Liver (tissue), 9 donors: Measurements from ENCODE around the gene GARIN1A. TPM values are rescaled to one million over a fixed set of nuclear protein-coding genes. Genes with fewer than 3 reads are reported as not detected.
"Not testable (repeated sequence)": the region's sequence is repeated elsewhere in the genome, so short reads cannot be mapped to it uniquely, and the experiment has no call there.

Experiments used
- DNase-seq: peaks from one replicate; pipeline ENCODE4 v3.0.0-alpha.2; 2017; ENCODE audit warnings: low spot score
- H3K27ac ChIP-seq, 2 donors: one replicate each; pipeline ENCODE4 v1.7.0; 2013; ENCODE audit warnings: inconsistent platforms in 2 of 2, low read length in 2 of 2, control low read depth in 1 of 2, low read depth in 1 of 2, mild to moderate bottlenecking in 1 of 2
- H3K27me3 ChIP-seq, 4 donors: one replicate each; pipeline versions ENCODE4 v1.6.1 to v1.7.0; 2013; ENCODE audit warnings: low read length in 3 of 4, inconsistent platforms in 1 of 4, mild to moderate bottlenecking in 1 of 4, moderate library complexity in 1 of 4; ENCODE audit not compliant: control insufficient read depth in 4 of 4, insufficient read depth in 4 of 4
- H3K36me3 ChIP-seq, 4 donors: one replicate each; pipeline versions ENCODE4 v1.6.1 to v1.7.0; 2013; ENCODE audit warnings: low read length in 3 of 4, mild to moderate bottlenecking in 3 of 4, low read depth in 1 of 4, moderate library complexity in 1 of 4; ENCODE audit not compliant: control insufficient read depth in 4 of 4, insufficient read depth in 3 of 4
- H3K4me1 ChIP-seq, 4 donors: one replicate each; pipeline versions ENCODE4 v1.6.1 to v1.7.0; 2013; ENCODE audit warnings: low read length in 3 of 4, mild to moderate bottlenecking in 3 of 4, moderate library complexity in 1 of 4; ENCODE audit not compliant: control insufficient read depth in 4 of 4, insufficient read depth in 4 of 4
- H3K4me3 ChIP-seq, 3 donors: one replicate each; pipeline versions ENCODE4 v1.6.1 to v1.7.0; 2013; ENCODE audit warnings: low read length in 3 of 3, control low read depth in 1 of 3, low read depth in 1 of 3, mild to moderate bottlenecking in 1 of 3
- H3K9ac ChIP-seq, 2 donors: one replicate each; pipeline ENCODE4 v1.7.0; 2013; ENCODE audit warnings: low read length in 2 of 2, mild to moderate bottlenecking in 2 of 2, moderate library complexity in 2 of 2, control low read depth in 1 of 2, low read depth in 1 of 2
- H3K9me3 ChIP-seq, 4 donors: one replicate each; pipeline versions ENCODE4 v1.6.1 to v1.7.0; 2013; ENCODE audit warnings: low read length in 3 of 4; ENCODE audit not compliant: control insufficient read depth in 4 of 4
- FOXA1 ChIP-seq: IDR thresholded peaks from 2 replicates; pipeline ENCODE4 v1.6.1; 2016; ENCODE audit warnings: antibody characterized with exemption
- FOXA2 ChIP-seq: IDR thresholded peaks from 2 replicates; pipeline ENCODE4 v1.6.1; 2016; ENCODE audit warnings: antibody characterized with exemption
- GABPA ChIP-seq, 2 donors: IDR thresholded peaks in 1 of 2; conservative IDR thresholded peaks in 1 of 2; 2 replicates each; pipeline ENCODE4 v1.6.1; 2016; ENCODE audit warnings: antibody characterized with exemption in 2 of 2, mild to moderate bottlenecking in 1 of 2, moderate library complexity in 1 of 2
- HNF4A ChIP-seq, 2 donors: conservative IDR thresholded peaks; 2 replicates each; pipeline ENCODE4 v1.6.1; 2016; ENCODE audit warnings: antibody characterized with exemption in 2 of 2, mild to moderate bottlenecking in 2 of 2
- HNF4G ChIP-seq: IDR thresholded peaks from 2 replicates; pipeline ENCODE4 v1.6.1; 2016; ENCODE audit warnings: antibody characterized with exemption
- JUND ChIP-seq, 2 donors: IDR thresholded peaks; 2 replicates each; pipeline ENCODE4 v1.6.1; 2016; ENCODE audit warnings: antibody characterized with exemption in 2 of 2
- NR2F2 ChIP-seq: IDR thresholded peaks from 2 replicates; pipeline ENCODE4 v1.6.1; 2016; ENCODE audit warnings: antibody characterized with exemption
- RAD21 ChIP-seq, 2 donors: IDR thresholded peaks; 2 replicates each; pipeline ENCODE4 v1.6.1; 2016; ENCODE audit warnings: antibody characterized with exemption in 2 of 2, mild to moderate bottlenecking in 2 of 2
- RXRA ChIP-seq, 2 donors: IDR thresholded peaks; 2 replicates each; pipeline ENCODE4 v1.6.1; 2017 to 2018; ENCODE audit warnings: antibody characterized with exemption in 2 of 2, mild to moderate bottlenecking in 1 of 2
- SP1 ChIP-seq: IDR thresholded peaks from 2 replicates; pipeline ENCODE4 v1.6.1; 2018; ENCODE audit warnings: antibody characterized with exemption, mild to moderate bottlenecking
- TAF1 ChIP-seq: conservative IDR thresholded peaks from 2 replicates; pipeline ENCODE4 v1.6.1; 2016; ENCODE audit warnings: antibody characterized with exemption, mild to moderate bottlenecking
- YY1 ChIP-seq: IDR thresholded peaks from 2 replicates; pipeline ENCODE4 v1.6.1; 2016; ENCODE audit warnings: antibody characterized with exemption, mild to moderate bottlenecking
- WGBS: extraction: QIAGEN DNeasy Blood & Tissue Kit; methylation state at CpG from one replicate; pipeline ENCODE4 v1.1.7; 2013; 5-methylcytosine and 5-hydroxymethylcytosine counted together
- polyA plus RNA-seq, 2 donors: library from polyadenylated mRNA; stranded (reverse) in 1 of 2; unstranded in 1 of 2; fragments of 200-250 nt in 1 of 2; fragments of >200 nt in 1 of 2; fragmentation: Nextera tagmentation in 1 of 2; extraction: Ambion mirVana in 1 of 2; gene quantifications; one replicate each; pipeline versions ENCODE4 v1.2.1 to v1.2.3, GENCODE V29; 2013 to 2015
- total RNA-seq, 2 donors: library from RNA; depleted of rRNA; stranded (reverse); fragments of >200 nt; gene quantifications; one replicate each; pipeline ENCODE4 v1.2.3, GENCODE V29; 2014
- TF ChIP-seq, protein P1 (sequence below): fragments of 150-350 bp; IDR thresholded peaks from 2 replicates; pipeline ENCODE4 v1.5.1; 2017; ENCODE audit warnings: improper control_type of control experiment, low read depth, low read length; ENCODE audit not compliant: missing input control
- TF ChIP-seq, protein P2 (sequence below): IDR thresholded peaks from 2 replicates; pipeline ENCODE4 v1.6.1; 2016; ENCODE audit warnings: antibody characterized with exemption
- TF ChIP-seq, protein P3 (sequence below): IDR thresholded peaks from 2 replicates; pipeline ENCODE4 v1.6.1; 2016; ENCODE audit warnings: antibody characterized with exemption, mild to moderate bottlenecking
- donor health status: healthy.
- donor health status: healthy.
- donor health status: healthy.
- donor health status: healthy.
- donor health status: healthy.

The GARIN1A gene
- total RNA-seq (under 1 TPM; 0.19 to 0.50 TPM), polyA plus RNA-seq (under 1 TPM; 0.08 to 0.19 TPM)

DNA sequence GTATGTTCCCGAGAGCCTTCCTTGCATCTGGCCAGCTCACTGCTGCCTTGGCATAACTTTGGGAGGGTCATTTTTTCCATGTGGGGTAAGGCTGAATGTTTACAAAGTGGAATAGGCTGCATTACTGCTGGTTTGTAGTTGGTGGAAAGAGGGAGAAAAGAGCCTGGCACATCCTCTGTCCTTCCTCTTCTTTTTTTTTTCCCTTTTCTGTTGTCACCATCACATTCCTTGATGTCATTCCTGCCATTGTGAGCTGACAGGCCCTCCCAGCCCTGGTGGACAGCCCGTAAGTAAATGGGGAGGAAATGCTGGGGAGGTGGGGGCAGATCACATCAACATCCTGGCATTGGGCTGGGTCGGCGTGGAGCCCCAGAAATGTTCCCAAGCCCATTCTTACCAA lies at the start of gene GARIN1A:
TSS of gene GARIN1A (plus strand) at position 301 of the 400 bp plus-strand sequence. CDS start 106 bp downstream, outside the sequence.
- TF ChIP-seq RXRA (IDR thresholded peaks at IDR 0.05): no peak
- TF ChIP-seq HNF4A (conservative IDR thresholded peaks at IDR 0.05): no peak
- no peak for TF ChIP-seq YY1
- TF ChIP-seq FOXA2: no peak
- no peak for TF ChIP-seq GABPA (IDR thresholded peaks at IDR 0.05 in 1 of 2, conservative IDR thresholded peaks at IDR 0.05 in 1 of 2)
- TF ChIP-seq HNF4G: no peak
- TF ChIP-seq, protein P1, sequence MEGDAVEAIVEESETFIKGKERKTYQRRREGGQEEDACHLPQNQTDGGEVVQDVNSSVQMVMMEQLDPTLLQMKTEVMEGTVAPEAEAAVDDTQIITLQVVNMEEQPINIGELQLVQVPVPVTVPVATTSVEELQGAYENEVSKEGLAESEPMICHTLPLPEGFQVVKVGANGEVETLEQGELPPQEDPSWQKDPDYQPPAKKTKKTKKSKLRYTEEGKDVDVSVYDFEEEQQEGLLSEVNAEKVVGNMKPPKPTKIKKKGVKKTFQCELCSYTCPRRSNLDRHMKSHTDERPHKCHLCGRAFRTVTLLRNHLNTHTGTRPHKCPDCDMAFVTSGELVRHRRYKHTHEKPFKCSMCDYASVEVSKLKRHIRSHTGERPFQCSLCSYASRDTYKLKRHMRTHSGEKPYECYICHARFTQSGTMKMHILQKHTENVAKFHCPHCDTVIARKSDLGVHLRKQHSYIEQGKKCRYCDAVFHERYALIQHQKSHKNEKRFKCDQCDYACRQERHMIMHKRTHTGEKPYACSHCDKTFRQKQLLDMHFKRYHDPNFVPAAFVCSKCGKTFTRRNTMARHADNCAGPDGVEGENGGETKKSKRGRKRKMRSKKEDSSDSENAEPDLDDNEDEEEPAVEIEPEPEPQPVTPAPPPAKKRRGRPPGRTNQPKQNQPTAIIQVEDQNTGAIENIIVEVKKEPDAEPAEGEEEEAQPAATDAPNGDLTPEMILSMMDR: no peak
- no peak for TF ChIP-seq FOXA1
- TF ChIP-seq TAF1: no peak
- TF ChIP-seq, protein P2, sequence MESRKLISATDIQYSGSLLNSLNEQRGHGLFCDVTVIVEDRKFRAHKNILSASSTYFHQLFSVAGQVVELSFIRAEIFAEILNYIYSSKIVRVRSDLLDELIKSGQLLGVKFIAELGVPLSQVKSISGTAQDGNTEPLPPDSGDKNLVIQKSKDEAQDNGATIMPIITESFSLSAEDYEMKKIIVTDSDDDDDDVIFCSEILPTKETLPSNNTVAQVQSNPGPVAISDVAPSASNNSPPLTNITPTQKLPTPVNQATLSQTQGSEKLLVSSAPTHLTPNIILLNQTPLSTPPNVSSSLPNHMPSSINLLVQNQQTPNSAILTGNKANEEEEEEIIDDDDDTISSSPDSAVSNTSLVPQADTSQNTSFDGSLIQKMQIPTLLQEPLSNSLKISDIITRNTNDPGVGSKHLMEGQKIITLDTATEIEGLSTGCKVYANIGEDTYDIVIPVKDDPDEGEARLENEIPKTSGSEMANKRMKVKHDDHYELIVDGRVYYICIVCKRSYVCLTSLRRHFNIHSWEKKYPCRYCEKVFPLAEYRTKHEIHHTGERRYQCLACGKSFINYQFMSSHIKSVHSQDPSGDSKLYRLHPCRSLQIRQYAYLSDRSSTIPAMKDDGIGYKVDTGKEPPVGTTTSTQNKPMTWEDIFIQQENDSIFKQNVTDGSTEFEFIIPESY: no peak
- TF ChIP-seq SP1: no peak
- no peak for TF ChIP-seq JUND (IDR thresholded peaks at IDR 0.05)
- TF ChIP-seq RAD21 (IDR thresholded peaks at IDR 0.05): no peak
- no peak for TF ChIP-seq NR2F2
- TF ChIP-seq, protein P3, sequence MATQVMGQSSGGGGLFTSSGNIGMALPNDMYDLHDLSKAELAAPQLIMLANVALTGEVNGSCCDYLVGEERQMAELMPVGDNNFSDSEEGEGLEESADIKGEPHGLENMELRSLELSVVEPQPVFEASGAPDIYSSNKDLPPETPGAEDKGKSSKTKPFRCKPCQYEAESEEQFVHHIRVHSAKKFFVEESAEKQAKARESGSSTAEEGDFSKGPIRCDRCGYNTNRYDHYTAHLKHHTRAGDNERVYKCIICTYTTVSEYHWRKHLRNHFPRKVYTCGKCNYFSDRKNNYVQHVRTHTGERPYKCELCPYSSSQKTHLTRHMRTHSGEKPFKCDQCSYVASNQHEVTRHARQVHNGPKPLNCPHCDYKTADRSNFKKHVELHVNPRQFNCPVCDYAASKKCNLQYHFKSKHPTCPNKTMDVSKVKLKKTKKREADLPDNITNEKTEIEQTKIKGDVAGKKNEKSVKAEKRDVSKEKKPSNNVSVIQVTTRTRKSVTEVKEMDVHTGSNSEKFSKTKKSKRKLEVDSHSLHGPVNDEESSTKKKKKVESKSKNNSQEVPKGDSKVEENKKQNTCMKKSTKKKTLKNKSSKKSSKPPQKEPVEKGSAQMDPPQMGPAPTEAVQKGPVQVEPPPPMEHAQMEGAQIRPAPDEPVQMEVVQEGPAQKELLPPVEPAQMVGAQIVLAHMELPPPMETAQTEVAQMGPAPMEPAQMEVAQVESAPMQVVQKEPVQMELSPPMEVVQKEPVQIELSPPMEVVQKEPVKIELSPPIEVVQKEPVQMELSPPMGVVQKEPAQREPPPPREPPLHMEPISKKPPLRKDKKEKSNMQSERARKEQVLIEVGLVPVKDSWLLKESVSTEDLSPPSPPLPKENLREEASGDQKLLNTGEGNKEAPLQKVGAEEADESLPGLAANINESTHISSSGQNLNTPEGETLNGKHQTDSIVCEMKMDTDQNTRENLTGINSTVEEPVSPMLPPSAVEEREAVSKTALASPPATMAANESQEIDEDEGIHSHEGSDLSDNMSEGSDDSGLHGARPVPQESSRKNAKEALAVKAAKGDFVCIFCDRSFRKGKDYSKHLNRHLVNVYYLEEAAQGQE: no peak
- no peak within 1 kb of the TSS for H3K9ac ChIP-seq
- no peak within 1 kb of the TSS for H3K4me3 ChIP-seq
- DNase-seq: no peak
- H3K9me3 ChIP-seq: no peaks in the 10 kb centered on the region
- peaks cover 0 to 3% (median 0%) of the 10 kb centered on the region in 4 donors for H3K36me3 ChIP-seq
- no peaks in the 10 kb centered on the region for H3K4me1 ChIP-seq
- 80% methylated on average over 4 of the region's 4 CpGs for WGBS
- no peak within 1 kb of the TSS for H3K27ac ChIP-seq
- no peaks in the 10 kb centered on the region for H3K27me3 ChIP-seq

DNA sequence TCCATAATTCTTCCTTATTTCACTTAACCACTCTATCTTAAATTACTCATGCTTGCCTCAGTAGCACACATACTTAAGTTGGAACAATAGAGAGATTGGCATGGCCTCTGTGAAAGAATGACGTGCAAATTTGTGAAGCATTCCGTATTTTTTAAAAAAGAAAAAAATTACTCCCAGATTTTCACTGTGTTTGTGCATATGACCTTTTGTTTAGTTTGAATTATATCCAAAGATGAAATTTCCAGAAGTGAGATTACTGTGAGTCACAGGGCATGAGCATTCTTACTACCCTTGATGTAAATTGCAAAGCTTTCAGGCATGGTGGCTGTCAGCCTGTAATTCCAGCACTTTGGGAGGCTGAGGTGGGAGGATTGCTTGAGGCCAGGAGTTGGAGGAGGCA lies 45.0 kb upstream of the GARIN1A start:
- H3K9me3 ChIP-seq, H3K27ac ChIP-seq, H3K27me3 ChIP-seq, H3K4me1 ChIP-seq, H3K9ac ChIP-seq, H3K4me3 ChIP-seq, DNase-seq: not testable (repeated sequence)
- H3K36me3 ChIP-seq: peaks cover 6 to 26% (median 16%) of the 10 kb centered on the region in 4 donors
- WGBS: 97% methylated on average over 2 of the region's 2 CpGs
